Right renal pelvis (tissue), 4 donors: ENCODE measurements around the gene PTPRG. TPM values are rescaled to one million over a fixed set of nuclear protein-coding genes. Genes with fewer than 3 reads are reported as not detected.

ENCODE experiments used
- DNase-seq, 4 donors: peaks; one replicate each; pipeline ENCODE4 v3.0.0-alpha.2; 2013; ENCODE audit warnings: low read depth in 4 of 4, low spot score in 3 of 4, missing footprints in 1 of 4
- polyA plus RNA-seq, 4 donors: library from polyadenylated mRNA; unstranded; fragments of 120-200 nt; gene quantifications; one replicate each; pipeline ENCODE4 v1.2.1, GENCODE V29; 2013; ENCODE audit not compliant: insufficient read length in 4 of 4

Gene PTPRG
- polyA plus RNA-seq, 4 donors, result 76.3 to 93.4 (median 85.3) TPM

GRCh38 chr3:61841111-61841845 is 279.9 kb downstream of the PTPRG start:
- no peak for DNase-seq

- DNase-seq, result no peak
Observed at GRCh38 chr3:61841988-61842387, 280.6 kb downstream of the PTPRG start.

GRCh38 chr3:61844346-61844745 is 283.0 kb downstream of the PTPRG start:
- DNase-seq, result no peak

- no peak for DNase-seq
Observed at GRCh38 chr3:61846488-61846887, 285.1 kb downstream of the PTPRG start.

GRCh38 chr3:61847784-61848462 is 286.6 kb downstream of the PTPRG start:
- DNase-seq, result no peak

- DNase-seq, result no peak
Observed at GRCh38 chr3:61848885-61849284, 287.5 kb downstream of the PTPRG start.

GRCh38 chr3:61853912-61854311 is 292.5 kb downstream of the PTPRG start:
- no peak for DNase-seq

GRCh38 chr3:61855211-61855610 is 293.8 kb downstream of the PTPRG start:
- no peak for DNase-seq

- DNase-seq, result no peak
Observed at GRCh38 chr3:61857297-61857696, 295.9 kb downstream of the PTPRG start.

GRCh38 chr3:61858054-61858453 is 296.7 kb downstream of the PTPRG start:
- no peak for DNase-seq

GRCh38 chr3:61861410-61861809 is 300.0 kb downstream of the PTPRG start:
- DNase-seq, result no peak

- DNase-seq, result no peak
Observed at GRCh38 chr3:61862614-61863289, 301.4 kb downstream of the PTPRG start.

GRCh38 chr3:61863579-61863978 is 302.2 kb downstream of the PTPRG start:
- DNase-seq, result no peak

- DNase-seq, result no peak
Observed at GRCh38 chr3:61864886-61865285, 303.5 kb downstream of the PTPRG start.

GRCh38 chr3:61865466-61866152 is 304.2 kb downstream of the PTPRG start:
- no peak for DNase-seq

GRCh38 chr3:61866153-61866542 is 304.8 kb downstream of the PTPRG start:
- no peak for DNase-seq

- DNase-seq, result no peak
Observed at GRCh38 chr3:61866961-61867461, 305.6 kb downstream of the PTPRG start.

- DNase-seq, result no peak
Observed at GRCh38 chr3:61868499-61868898, 307.1 kb downstream of the PTPRG start.

- DNase-seq, result no peak
Observed at GRCh38 chr3:61869371-61869770, 308.0 kb downstream of the PTPRG start.

GRCh38 chr3:61871644-61872043 is 310.3 kb downstream of the PTPRG start:
- no peak for DNase-seq
